Endothelial cell of umbilical vein (primary cell): ENCODE results near the gene KIAA0930. TPM values are rescaled to one million over a fixed set of nuclear protein-coding genes. Genes with fewer than 3 reads are reported as not detected.

Experiments
- BruUV-seq: library from RNA; stranded (reverse); fragments of 400-500 nt; replicated peaks from 2 replicates; lab custom pipeline; 2021; lab: Mats Ljungman, UMichigan
- CTCF ChIA-PET: fragments of 300-600, 350-600 bp; sonication (Branson Sonifier 250); formaldehyde crosslinking; loops from one replicate; lab custom pipeline; 2021; ENCODE audit warnings: antibody characterized with exemption, inconsistent platforms; lab: Charles Lee
- POLR2A ChIA-PET: fragments of 300-600, 350-600 bp; sonication (Branson Sonifier 250); formaldehyde crosslinking; loops from one replicate; lab custom pipeline; 2021; ENCODE audit warnings: antibody characterized with exemption, inconsistent platforms; lab: Charles Lee
- DNase-seq: peaks from one replicate; pipeline ENCODE4 v3.0.0-alpha.2; 2011; ENCODE audit warnings: low read depth, low spot score
- FAIRE-seq: peaks from 2 replicates; lab custom pipeline; 2011; peaks lifted over from hg19 to GRCh38; lab: Jason Lieb, UNC
- H2AFZ ChIP-seq: 2 replicates; pipeline ENCODE4 v1.6.0; 2012; ENCODE audit warnings: low read depth, low read length, control low read depth, inconsistent platforms
- H3K27ac ChIP-seq: 2 replicates; pipeline ENCODE4 v1.5.1; 2011; ENCODE audit warnings: low read depth, mild to moderate bottlenecking, control low read depth, low read length, moderate library complexity; ENCODE audit not compliant: insufficient read depth
- H3K27me3 ChIP-seq, 2 experiments: 2 replicates each; pipeline versions ENCODE4 v1.6.0 to v1.6.1; 2011; ENCODE audit warnings: low read length in 2 of 2, mixed read lengths in 1 of 2; ENCODE audit not compliant: control insufficient read depth in 2 of 2, insufficient read depth in 2 of 2
- H3K36me3 ChIP-seq, 2 experiments: 2 replicates in 1 of 2; 3 replicates in 1 of 2; pipeline ENCODE4 v1.5.1; 2011; ENCODE audit warnings: low read length in 2 of 2, mild to moderate bottlenecking in 1 of 2, moderate library complexity in 1 of 2; ENCODE audit not compliant: control insufficient read depth in 2 of 2, insufficient read depth in 2 of 2; ENCODE audit errors: extremely low read depth in 1 of 2
- H3K4me1 ChIP-seq: 3 replicates; pipeline ENCODE4 v1.5.1; 2011; ENCODE audit warnings: mild to moderate bottlenecking, low read length; ENCODE audit not compliant: control insufficient read depth, insufficient read depth; ENCODE audit errors: extremely low read depth
- H3K4me2 ChIP-seq: 2 replicates; pipeline ENCODE4 v1.6.1; 2011; ENCODE audit warnings: low read length, control low read depth, mixed read lengths; ENCODE audit not compliant: insufficient read depth
- H3K4me3 ChIP-seq, 3 experiments: fragments of 200-600 bp in 1 of 3; sonication (generic), shearing (Covaris generic) in 1 of 3; replicated peaks in 1 of 3; 2 replicates each; pipeline ENCODE4 v1.5.1; 2011 to 2016; ENCODE audit warnings: control low read depth in 3 of 3, low read length in 3 of 3, mild to moderate bottlenecking in 2 of 3, inconsistent platforms in 1 of 3, low read depth in 1 of 3, moderate library complexity in 1 of 3; ENCODE audit not compliant: insufficient read depth in 1 of 3
- H3K79me2 ChIP-seq: 2 replicates; pipeline ENCODE4 v1.6.0; 2012; ENCODE audit warnings: low read length, inconsistent platforms; ENCODE audit not compliant: control insufficient read depth, insufficient read depth
- H3K9ac ChIP-seq: replicated peaks from 2 replicates; pipeline ENCODE3; 2011; ENCODE audit warnings: low read length, control low read depth; ENCODE audit not compliant: insufficient read depth; ENCODE audit errors: extremely low read depth
- H3K9me1 ChIP-seq: replicated peaks from 3 replicates; pipeline ENCODE4 v1.6.0; 2011; ENCODE audit warnings: mild to moderate bottlenecking, low read length; ENCODE audit not compliant: control insufficient read depth, insufficient read depth; ENCODE audit errors: extremely low read depth
- H3K9me3 ChIP-seq: replicated peaks from 2 replicates; pipeline ENCODE4 v1.5.1; 2012; ENCODE audit warnings: low read length, inconsistent platforms; ENCODE audit not compliant: control insufficient read depth, insufficient read depth
- H4K20me1 ChIP-seq: replicated peaks from 2 replicates; pipeline ENCODE3; 2011; ENCODE audit warnings: mild to moderate bottlenecking, low read length; ENCODE audit not compliant: control insufficient read depth, insufficient read depth; ENCODE audit errors: extremely low read depth
- EZH2 ChIP-seq: IDR thresholded peaks from 2 replicates; pipeline ENCODE4 v1.6.1; 2012; ENCODE audit warnings: borderline replicate concordance, low read depth, mild to moderate bottlenecking, moderate library complexity, low read length, inconsistent platforms; ENCODE audit not compliant: severe bottlenecking
- FOS ChIP-seq: IDR thresholded peaks from 2 replicates; pipeline ENCODE4 v1.6.1; 2011; ENCODE audit warnings: mild to moderate bottlenecking, low read length, moderate library complexity, borderline replicate concordance; ENCODE audit not compliant: insufficient read depth
- GATA2 ChIP-seq: IDR thresholded peaks from 2 replicates; pipeline ENCODE4 v1.7.0; 2011; ENCODE audit warnings: low read depth, mild to moderate bottlenecking, moderate library complexity, mixed read lengths, low read length; ENCODE audit not compliant: insufficient read length, insufficient read depth
- JUN ChIP-seq: IDR thresholded peaks from 2 replicates; pipeline ENCODE4 v1.6.1; 2011; ENCODE audit warnings: borderline replicate concordance, low read depth; ENCODE audit not compliant: insufficient read length, insufficient read depth
- MYC ChIP-seq: IDR thresholded peaks from one replicate; pipeline ENCODE4 v1.6.1; 2011; ENCODE audit warnings: mild to moderate bottlenecking, low read depth, low read length
- POLR2A ChIP-seq: IDR thresholded peaks from 2 replicates; pipeline ENCODE4 v1.6.1; 2012; ENCODE audit warnings: low read depth, mild to moderate bottlenecking, control low read depth, low read length
- POLR2AphosphoS5 ChIP-seq: IDR thresholded peaks from 2 replicates; pipeline ENCODE4 v1.6.1; 2012; ENCODE audit warnings: low read depth, mild to moderate bottlenecking, control low read depth, low read length, moderate library complexity; ENCODE audit not compliant: insufficient read depth
- dilution Hi-C: fragments of 300-500 bp; cut with MboI; formaldehyde crosslinking; loops from one replicate; pipeline ENCODE4 v1.15.0; 2019; ENCODE audit warnings: low sequenced_read_pairs; ENCODE audit not compliant: extremely low pct_ligation_motif_present
- intact Hi-C: fragments of 100-400 bp; cut with micrococcal nuclease; formaldehyde crosslinking; loops from one replicate; pipeline ENCODE4 v1.10.0; 2022
- polyA plus RNA-seq, 4 experiments: library from polyadenylated mRNA; depleted of rRNA in 3 of 4; stranded (reverse) in 3 of 4; unstranded in 1 of 4; fragments of >200 nt; gene quantifications; 2 replicates each; pipeline versions ENCODE4 v1.2.1 to v1.2.3, GENCODE V29; 2011 to 2012; ENCODE audit warnings: missing spikeins in 1 of 4
- total RNA-seq: library from RNA; stranded (reverse); gene quantifications from 2 replicates; pipeline ENCODE4 v1.2.3, GENCODE V29; 2021
- TF ChIP-seq, protein P1 (sequence below), 2 donors: IDR thresholded peaks; 1 replicate in 1 of 2; 2 replicates in 1 of 2; pipeline ENCODE4 v1.5.1; 2011; ENCODE audit warnings: low read length in 2 of 2, mild to moderate bottlenecking in 2 of 2, moderate library complexity in 2 of 2, control low read depth in 1 of 2, inconsistent platforms in 1 of 2, low read depth in 1 of 2; ENCODE audit not compliant: insufficient read depth in 1 of 2; ENCODE audit errors: extremely low read depth in 1 of 2
- TF ChIP-seq, protein P2 (sequence below): IDR thresholded peaks from 2 replicates; pipeline ENCODE4 v1.6.1; 2011; ENCODE audit not compliant: insufficient read depth, insufficient read length

The KIAA0930 gene
- total and polyA plus RNA-seq, 2 donors (not counting 3 experiments of a cell fraction or from before 2014, with no cell fraction given) = 37.9 to 53.6 TPM

DNA sequence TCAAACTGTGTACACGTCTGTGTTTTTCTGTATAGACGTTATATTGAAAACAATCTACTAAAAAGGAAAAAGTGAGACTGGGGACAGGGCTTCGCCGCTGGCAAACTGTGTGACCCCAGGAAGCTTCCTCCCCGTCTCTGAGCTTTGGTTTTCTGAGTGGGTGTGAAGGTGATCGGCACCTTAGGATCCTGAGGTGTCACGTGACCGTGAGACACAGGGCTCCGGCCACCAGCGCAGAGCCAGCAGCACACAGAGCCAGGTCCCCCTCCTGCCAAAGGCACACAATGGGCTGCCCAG is 32.0 kb downstream of the KIAA0930 start:
- Histone ChIP-seq H3K27ac (no peak overlapping the region), H3K27me3 (no peaks in the 10 kb centered on the region), H3K9me1 (no peaks in the 10 kb centered on the region), H3K4me3 (no peak overlapping the region), H3K4me2 (no peak overlapping the region), H3K79me2 (no peaks in the 10 kb centered on the region), H3K9me3 (no peaks in the 10 kb centered on the region), H3K9ac (no peak overlapping the region), H3K36me3 (peaks cover 0 to 4% of the 10 kb centered on the region in 2 experiments), H2AFZ (no peak overlapping the region), H3K4me1 (peaks cover 12% of the 10 kb centered on the region), H4K20me1 (no peaks in the 10 kb centered on the region)
- DNase-seq (no peak), FAIRE-seq (no peak)
- TF ChIP-seq EZH2 (no peak), MYC (no peak), JUN (no peak), POLR2AphosphoS5 (no peak), GATA2 (no peak), FOS (no peak)
- intact Hi-C loops (no loop called here), dilution Hi-C loops (no loop called here)
- no TSS peak for BruUV-seq
- ChIA-PET POLR2A (no interaction called here), CTCF (interaction anchor here (0.6 to 2.3 kb wide), 7 partner anchors 11 to 1248 kb away, joined by 3 to 22 read pairs (median 6); no protein-coding TSS in a partner anchor)

DNA sequence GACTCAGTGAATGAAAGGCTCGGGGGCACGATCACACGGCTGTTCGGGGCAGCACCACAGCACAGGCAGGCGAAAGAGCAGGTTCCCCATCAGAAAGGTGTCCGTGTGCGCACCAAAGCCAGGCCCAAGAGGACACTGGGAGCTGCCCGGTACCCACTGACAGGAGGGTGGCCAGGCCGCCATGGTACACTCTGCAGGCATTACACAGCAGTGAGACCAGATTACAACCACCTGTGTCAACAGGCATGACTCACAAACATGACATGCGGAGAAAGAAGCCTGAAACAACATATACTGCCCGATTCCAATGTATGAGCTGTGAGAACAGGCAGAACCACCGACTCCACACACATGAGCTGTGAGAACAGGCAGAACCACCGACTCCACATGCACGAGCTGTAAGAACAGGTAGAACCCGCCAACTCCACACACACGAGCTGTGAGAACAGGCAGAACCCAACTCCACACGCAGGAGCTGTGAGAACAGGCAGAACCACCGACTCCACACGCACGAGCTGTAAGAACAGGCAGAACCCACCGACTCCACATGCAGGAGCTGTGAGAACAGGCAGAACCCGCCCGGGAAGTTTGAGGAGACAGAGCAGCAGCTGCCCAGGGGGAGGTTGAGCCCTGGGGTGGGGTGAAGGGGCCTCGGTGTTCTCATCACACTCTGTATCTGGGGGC is 32.6 kb downstream of the KIAA0930 start:
- dilution Hi-C loops = no loop called here
- H3K36me3 ChIP-seq = peaks cover 0 to 4% of the 10 kb centered on the region in 2 experiments

More for the DNA sequence above, 32.6 kb downstream of the KIAA0930 start:
- Histone ChIP-seq H3K9me3 (no peaks in the 10 kb centered on the region), H2AFZ (no peak overlapping the region), H3K4me3 (no peak overlapping the region), H4K20me1 (no peaks in the 10 kb centered on the region), H3K9me1 (no peaks in the 10 kb centered on the region), H3K4me2 (no peak overlapping the region), H3K9ac (no peak overlapping the region), H3K79me2 (no peaks in the 10 kb centered on the region), H3K27me3 (no peaks in the 10 kb centered on the region), H3K27ac (no peak overlapping the region), H3K4me1 (peaks cover 12% of the 10 kb centered on the region)
- intact Hi-C loops = no loop called here
- ChIA-PET CTCF (interaction anchor here (0.6 to 2.3 kb wide), 7 partner anchors 12 to 1249 kb away, joined by 3 to 22 read pairs (median 6); no protein-coding TSS in a partner anchor), POLR2A (no interaction called here)
- BruUV-seq = no TSS peak
- no peak for TF ChIP-seq POLR2AphosphoS5
- no peak for TF ChIP-seq GATA2
- TF ChIP-seq, protein P1, sequence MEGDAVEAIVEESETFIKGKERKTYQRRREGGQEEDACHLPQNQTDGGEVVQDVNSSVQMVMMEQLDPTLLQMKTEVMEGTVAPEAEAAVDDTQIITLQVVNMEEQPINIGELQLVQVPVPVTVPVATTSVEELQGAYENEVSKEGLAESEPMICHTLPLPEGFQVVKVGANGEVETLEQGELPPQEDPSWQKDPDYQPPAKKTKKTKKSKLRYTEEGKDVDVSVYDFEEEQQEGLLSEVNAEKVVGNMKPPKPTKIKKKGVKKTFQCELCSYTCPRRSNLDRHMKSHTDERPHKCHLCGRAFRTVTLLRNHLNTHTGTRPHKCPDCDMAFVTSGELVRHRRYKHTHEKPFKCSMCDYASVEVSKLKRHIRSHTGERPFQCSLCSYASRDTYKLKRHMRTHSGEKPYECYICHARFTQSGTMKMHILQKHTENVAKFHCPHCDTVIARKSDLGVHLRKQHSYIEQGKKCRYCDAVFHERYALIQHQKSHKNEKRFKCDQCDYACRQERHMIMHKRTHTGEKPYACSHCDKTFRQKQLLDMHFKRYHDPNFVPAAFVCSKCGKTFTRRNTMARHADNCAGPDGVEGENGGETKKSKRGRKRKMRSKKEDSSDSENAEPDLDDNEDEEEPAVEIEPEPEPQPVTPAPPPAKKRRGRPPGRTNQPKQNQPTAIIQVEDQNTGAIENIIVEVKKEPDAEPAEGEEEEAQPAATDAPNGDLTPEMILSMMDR (IDR thresholded peaks at IDR 0.05; ENCODE audit: extremely low read depth in 1 of 2, insufficient read depth in 1 of 2, low read depth in 1 of 2, low read length in 2 of 2) = no peak
- no peak for TF ChIP-seq POLR2A
- TF ChIP-seq MYC = no peak
- TF ChIP-seq FOS = no peak
- no peak for TF ChIP-seq JUN
- TF ChIP-seq EZH2 = no peak
- TF ChIP-seq, protein P2, sequence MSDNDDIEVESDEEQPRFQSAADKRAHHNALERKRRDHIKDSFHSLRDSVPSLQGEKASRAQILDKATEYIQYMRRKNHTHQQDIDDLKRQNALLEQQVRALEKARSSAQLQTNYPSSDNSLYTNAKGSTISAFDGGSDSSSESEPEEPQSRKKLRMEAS = no peak
- FAIRE-seq = no peak
- no peak for DNase-seq
